ENCODE results near the gene FOXJ2.
"Not testable (repeated sequence)": the region's sequence is repeated elsewhere in the genome, so short reads cannot be mapped to it uniquely, and the experiment has no call there.

The FOXJ2 gene

DNA sequence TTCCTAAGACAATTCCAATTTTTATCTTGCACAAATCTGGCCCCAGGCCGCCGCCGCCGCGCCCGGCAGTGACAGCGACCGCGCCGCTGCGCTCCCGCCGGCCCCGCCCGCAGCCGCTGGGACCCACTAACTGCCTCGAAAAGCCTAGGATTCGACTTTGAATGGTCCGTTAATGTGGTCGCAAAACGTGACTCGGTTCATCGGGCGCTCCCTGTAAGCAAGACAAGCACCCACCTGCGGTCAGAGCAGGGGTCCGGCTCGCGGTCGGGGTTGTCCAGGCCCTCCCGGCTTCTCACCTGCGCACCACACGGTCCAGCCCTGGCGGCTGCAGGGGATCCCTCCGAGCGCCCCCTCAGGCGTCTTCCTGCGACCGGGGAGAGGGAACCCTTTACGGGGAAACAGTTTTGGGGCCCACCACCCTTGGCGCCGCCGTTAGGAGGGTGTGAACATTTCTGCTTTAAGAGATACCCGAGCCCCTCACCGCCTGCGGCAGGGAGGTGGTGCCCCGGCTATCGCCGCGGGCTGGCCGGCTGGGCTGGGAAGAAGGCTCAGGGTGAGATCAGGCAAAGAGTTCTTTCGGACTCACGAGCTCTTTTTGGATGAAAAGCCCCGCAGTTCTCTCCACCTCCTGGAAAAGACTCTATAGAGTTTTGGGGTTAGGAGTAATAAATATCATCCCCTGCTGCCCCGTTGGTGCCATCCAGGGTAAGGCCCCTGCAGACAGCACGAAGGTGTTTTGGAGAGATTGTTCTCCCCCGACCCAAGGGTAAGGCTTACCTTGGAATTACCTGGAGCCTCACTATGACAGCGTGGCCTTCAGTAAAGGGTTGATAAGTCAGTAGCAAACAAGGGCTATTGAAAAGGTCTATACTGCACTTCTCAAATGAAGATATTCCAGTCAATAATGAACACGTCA is 13.6 kb upstream of the FOXJ2 start:
- no peak for DNase-seq (ENCODE audit: low read depth)
- peak overlapping the region; percentile 34 for H3K4me3 ChIP-seq (ENCODE audit: low read length)
- TF ChIP-seq, protein P1, sequence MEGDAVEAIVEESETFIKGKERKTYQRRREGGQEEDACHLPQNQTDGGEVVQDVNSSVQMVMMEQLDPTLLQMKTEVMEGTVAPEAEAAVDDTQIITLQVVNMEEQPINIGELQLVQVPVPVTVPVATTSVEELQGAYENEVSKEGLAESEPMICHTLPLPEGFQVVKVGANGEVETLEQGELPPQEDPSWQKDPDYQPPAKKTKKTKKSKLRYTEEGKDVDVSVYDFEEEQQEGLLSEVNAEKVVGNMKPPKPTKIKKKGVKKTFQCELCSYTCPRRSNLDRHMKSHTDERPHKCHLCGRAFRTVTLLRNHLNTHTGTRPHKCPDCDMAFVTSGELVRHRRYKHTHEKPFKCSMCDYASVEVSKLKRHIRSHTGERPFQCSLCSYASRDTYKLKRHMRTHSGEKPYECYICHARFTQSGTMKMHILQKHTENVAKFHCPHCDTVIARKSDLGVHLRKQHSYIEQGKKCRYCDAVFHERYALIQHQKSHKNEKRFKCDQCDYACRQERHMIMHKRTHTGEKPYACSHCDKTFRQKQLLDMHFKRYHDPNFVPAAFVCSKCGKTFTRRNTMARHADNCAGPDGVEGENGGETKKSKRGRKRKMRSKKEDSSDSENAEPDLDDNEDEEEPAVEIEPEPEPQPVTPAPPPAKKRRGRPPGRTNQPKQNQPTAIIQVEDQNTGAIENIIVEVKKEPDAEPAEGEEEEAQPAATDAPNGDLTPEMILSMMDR (conservative IDR thresholded peaks at IDR 0.05; ENCODE audit: low read depth, low read length): no peak

DNA sequence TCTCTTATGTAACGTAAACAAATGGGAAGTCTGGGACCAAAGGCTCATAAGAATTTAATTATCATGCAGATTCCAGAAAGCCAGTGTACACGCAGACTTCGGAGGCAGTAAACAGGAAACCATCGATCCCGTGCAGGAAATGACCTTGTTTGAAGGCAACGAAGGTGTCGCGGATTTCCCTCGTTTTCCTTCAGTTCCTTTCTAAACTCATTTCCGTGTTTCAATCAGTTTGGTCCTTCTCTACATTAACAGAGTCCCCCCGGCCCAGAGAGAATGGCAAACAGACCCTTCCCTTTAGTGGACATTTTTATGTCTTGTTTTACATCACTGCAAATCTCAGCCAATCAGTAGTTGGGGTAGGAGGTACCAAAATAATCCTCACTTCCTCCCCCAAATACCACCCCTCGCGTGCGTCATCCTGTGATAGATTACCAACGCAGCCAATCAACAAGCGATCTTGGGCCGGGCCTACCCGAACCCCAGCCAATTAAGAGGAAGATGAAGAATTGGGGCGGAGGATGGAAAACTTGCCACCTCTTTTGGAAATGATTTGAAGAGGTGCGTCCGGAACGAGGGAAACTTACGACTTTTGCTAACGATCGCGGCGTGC is 6.1 kb upstream of the FOXJ2 start:
- DNase-seq (ENCODE audit: low read depth): peak; percentile 97
- peak overlapping the region; percentile 74 for H3K4me3 ChIP-seq (ENCODE audit: low read length)
- TF ChIP-seq, protein P1 (conservative IDR thresholded peaks at IDR 0.05; ENCODE audit: low read depth, low read length): no peak

- no peak for DNase-seq (ENCODE audit: low read depth)
- TF ChIP-seq, protein P1 (conservative IDR thresholded peaks at IDR 0.05; ENCODE audit: low read depth, low read length): no peak
- H3K4me3 ChIP-seq (ENCODE audit: low read length): no peak overlapping the region
Measured at GRCh38 chr12:8027856-8028255, 4.7 kb upstream of the FOXJ2 start.

- DNase-seq (ENCODE audit: low read depth): no peak
- TF ChIP-seq, protein P1 (conservative IDR thresholded peaks at IDR 0.05; ENCODE audit: low read depth, low read length): no peak
- H3K4me3 ChIP-seq (ENCODE audit: low read length): no peak overlapping the region
Measured at GRCh38 chr12:8028267-8028666, 4.2 kb upstream of the FOXJ2 start.

GRCh38 chr12:8030189-8030588 is 2.3 kb upstream of the FOXJ2 start:
- DNase-seq (ENCODE audit: low read depth): no peak
- H3K4me3 ChIP-seq (ENCODE audit: low read length): no peak overlapping the region
- TF ChIP-seq, protein P1 (conservative IDR thresholded peaks at IDR 0.05; ENCODE audit: low read depth, low read length): no peak

GRCh38 chr12:8031017-8031416 is 1.5 kb upstream of the FOXJ2 start:
- DNase-seq (ENCODE audit: low read depth); H3K4me3 ChIP-seq (ENCODE audit: low read length): not testable (repeated sequence)

DNA sequence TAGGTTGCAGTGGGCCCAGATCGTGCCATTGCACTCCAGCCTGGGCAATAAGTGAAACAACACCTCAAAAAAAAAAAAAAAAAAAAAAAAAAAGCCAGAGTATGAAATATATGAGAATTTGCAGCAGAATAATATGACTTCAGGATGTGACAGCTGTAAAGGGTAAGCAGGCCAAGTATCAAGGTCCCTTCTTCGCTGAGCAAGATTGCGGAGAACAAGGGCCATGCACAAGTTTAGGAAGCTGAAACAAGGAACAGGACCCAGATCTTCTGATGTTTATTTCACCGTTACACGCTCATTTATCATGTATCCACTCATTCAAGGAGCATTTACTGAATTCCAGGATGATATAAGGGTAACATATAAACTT is 659 bp upstream of the FOXJ2 start:
- H3K4me3 ChIP-seq (ENCODE audit: low read length): peak overlapping the region; percentile 60
- DNase-seq (ENCODE audit: low read depth): no peak
- TF ChIP-seq, protein P1 (conservative IDR thresholded peaks at IDR 0.05; ENCODE audit: low read depth, low read length): no peak

Measured in retinal pigment epithelial cell (primary cell).